ENCODE results near the gene TMEM131L.
A peak's percentile ranks its signal among the peaks of the same experiment; 100 is the strongest.
"Not testable (repeated sequence)": the region's sequence is repeated elsewhere in the genome, so short reads cannot be mapped to it uniquely, and the experiment has no call there.

The TMEM131L gene

DNA sequence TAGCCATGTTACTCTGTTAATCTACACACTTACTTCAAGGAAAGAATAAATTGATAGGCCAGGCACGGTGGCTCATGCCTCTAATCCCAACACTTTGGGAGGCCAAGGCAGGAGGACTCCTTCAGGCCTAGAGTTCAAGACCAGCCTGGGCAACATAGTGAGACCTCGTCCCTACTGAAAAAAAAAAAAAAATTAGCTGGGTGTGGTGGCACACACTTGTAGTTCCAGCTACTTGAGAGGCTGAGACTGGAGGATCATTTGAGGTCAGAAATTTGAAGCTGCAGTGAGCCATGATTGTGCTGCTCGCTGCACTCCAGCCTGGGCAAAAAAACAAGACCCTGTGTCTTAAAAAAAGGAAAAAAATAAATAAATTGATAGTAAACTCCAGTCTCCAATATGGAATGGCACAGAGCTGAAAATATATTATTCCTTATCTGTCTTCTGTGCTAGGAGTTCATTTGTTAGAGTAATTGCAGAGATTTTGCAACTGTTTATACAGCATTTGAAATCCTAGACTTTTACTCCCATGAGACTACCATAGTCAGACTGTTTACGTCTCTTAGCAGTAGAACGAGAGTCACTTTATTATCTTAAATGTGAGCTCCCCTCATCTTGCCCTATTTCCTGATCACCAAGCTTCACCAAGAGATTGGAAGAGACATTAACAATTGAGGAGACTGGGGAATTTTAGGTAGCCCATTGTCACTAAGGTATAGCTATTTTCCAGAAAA, 18.8 kb upstream of the TMEM131L start:
- DNase-seq = peak; percentile 62

GRCh38 chr4:153448003-153448731, 18.0 kb upstream of the TMEM131L start:
- DNase-seq = peak; percentile 46

DNA sequence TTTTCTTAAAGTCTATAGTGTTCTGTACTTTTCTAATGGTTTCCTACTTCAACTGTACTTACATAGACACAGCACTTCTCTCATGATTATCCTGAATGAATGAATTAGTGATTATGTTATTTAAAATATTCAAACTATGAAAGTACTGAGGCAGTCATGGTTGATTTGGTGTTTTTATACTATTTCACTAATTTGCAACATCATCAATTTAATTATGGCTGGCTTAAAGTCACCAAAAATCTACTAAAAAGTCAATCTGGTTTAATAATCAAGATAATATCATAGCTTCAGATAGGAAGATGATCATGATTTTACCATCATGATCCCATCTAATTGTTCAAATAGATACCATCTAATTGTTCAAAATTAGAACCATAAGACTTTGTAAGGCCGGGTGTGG, 16.8 kb upstream of the TMEM131L start:
- DNase-seq = no peak

GRCh38 chr4:153450544-153450917, 15.6 kb upstream of the TMEM131L start:
- no peak for DNase-seq

- not testable (repeated sequence) for DNase-seq
These were observed 15.0 kb upstream of the TMEM131L start for GRCh38 chr4:153451145-153451544.

DNA sequence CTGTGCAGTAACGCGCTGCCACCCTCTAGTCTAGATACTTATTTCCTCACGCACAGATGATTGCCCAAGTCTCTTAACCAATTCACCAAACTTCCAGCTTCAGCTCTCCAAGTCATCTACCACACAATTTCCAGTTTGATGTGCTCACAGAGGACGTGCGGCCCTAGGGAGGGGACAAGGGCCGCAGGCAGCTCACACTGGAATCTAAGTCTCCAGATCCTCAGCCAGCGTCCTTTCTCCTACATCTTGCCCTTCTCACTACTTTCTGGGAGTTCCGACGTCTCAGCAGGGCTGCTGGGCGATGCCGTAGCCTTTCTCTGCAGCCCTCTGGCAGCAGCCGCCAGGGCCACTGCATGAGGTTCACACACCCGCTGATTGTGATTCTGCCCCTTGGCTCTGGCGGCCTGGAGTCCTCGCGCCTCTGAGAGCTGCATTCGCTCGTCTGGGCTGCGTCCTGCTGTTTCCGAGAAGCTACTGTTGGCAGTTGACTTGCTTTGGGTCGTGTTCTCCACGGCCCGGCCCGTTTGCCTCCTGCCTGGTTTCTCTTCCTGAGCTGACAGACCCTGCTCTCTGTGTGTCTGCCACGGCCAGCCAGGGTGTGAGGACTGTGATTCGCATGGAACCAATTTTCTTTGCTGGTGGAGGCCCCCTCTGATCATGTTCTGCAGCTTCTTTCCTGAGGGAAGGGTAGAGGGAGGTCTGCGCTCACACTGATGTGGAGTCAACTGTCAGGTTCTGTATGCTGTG, 14.1 kb upstream of the TMEM131L start:
- no peak for DNase-seq

DNA sequence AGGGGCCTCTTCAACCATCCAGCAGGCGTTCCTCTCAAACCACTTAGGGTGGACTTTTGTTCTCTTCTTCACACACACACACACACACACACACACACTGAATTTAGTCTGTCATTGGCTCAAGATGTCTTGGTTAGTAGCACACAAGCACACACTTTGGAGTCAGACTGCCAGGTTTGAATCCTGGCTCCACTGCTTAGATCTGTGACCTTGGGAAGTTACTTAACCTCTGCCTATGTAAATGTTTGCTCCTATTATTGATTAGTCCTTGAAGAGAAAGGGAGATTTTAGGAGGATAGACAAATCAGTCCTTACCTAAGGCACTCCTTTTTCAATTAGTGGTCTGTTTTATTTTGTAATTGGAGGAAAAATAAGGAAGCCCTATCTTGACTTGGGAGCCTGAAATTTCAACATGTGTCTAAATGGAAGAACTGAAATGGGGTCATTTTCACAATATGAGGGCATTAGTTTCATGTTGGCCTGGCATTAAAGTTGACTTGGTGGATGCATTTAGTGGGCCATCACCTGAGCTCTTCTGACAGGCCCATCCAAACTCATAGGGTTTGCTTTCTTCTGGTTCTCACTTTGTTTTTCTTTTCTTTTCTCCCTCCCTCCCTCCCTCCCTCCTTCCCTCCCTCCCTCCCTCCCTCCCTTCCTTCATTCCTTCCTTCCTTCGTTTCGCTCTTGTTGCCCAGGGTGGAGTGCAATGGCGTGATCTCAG, 13.3 kb upstream of the TMEM131L start:
- no peak for DNase-seq

DNA sequence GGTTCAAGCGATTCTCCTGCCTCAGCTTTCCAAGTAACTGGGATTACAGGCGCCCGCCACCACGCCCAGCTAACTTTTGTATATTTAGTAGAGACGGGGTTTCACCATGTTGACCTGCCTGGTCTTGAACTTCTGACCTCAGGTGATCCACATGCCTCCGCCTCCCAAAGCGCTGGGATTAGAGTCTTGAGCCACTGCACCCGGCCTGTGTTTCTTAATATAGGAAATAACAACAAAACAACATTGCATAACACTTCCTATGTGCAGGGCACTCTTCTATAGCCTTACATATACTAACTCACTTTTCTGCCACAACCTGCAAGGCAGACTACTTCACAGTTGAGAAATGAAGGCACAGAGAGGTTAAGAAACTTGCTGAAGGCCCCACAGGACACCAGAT, 12.8 kb upstream of the TMEM131L start:
- DNase-seq = no peak

GRCh38 chr4:153458969-153459368, 7.2 kb upstream of the TMEM131L start:
- no peak for DNase-seq

DNA sequence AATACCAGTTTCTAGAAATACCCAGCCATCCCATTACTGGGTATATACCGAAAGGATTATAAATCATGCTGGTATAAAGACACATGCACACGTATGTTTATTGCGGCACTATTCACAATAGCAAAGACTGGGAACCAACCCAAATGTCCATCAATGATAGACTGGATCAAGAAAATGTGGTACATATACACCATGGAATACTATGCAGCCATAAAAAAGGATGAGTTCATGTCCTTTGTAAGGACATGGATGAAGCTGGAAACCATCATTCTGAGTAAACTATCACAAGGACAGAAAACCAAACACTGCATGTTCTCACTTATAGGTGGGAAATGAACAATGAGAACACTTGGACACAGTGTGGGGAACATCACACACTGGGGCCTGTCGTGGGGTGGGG, 4.6 kb upstream of the TMEM131L start:
- DNase-seq = not testable (repeated sequence)

- DNase-seq = peak; percentile 34
These were observed 2.1 kb upstream of the TMEM131L start for GRCh38 chr4:153464068-153464467.

DNA sequence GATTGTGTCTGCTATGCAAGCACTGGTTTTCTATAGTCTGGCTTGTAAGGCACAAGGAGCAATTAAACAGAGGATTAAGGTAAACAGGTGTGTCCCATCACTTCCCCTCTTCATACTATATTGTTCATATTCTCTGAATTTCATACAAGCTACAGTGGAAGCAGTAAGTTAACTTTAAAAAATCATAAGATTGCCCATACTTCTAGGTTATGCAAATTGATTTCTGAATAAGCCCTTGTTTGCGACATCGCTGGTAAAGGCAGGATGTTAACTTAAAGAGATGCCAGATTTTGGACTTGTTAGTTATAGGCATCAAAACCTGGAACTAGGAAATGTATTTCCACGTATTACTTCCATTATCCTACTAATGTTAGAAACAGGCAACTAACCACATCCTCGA, 1.0 kb upstream of the TMEM131L start:
- no peak for DNase-seq

DNA sequence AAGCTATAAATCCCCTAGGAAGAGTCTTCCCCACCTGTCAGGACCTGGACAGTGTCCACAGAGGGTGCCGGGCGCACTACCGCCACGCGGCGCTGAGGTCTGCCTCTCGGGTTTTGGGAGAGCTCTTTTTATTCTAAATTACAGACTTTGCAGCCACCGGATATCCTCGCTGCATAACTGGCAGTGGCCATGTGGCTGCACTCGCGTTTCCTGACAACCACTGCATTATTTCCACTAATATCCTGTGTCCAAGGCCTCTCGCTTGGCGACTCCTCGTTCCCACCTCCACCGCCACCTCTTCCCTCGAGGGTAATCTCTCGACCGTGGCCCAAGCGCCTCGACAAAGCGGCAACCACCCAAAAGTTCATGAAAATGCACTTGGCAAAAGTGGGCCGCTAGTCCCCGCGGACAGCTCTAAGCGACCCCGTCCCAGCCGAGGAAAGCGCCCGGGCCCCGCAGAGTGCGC, 512 bp upstream of the TMEM131L start:
- peak; percentile 58 for DNase-seq

DNA sequence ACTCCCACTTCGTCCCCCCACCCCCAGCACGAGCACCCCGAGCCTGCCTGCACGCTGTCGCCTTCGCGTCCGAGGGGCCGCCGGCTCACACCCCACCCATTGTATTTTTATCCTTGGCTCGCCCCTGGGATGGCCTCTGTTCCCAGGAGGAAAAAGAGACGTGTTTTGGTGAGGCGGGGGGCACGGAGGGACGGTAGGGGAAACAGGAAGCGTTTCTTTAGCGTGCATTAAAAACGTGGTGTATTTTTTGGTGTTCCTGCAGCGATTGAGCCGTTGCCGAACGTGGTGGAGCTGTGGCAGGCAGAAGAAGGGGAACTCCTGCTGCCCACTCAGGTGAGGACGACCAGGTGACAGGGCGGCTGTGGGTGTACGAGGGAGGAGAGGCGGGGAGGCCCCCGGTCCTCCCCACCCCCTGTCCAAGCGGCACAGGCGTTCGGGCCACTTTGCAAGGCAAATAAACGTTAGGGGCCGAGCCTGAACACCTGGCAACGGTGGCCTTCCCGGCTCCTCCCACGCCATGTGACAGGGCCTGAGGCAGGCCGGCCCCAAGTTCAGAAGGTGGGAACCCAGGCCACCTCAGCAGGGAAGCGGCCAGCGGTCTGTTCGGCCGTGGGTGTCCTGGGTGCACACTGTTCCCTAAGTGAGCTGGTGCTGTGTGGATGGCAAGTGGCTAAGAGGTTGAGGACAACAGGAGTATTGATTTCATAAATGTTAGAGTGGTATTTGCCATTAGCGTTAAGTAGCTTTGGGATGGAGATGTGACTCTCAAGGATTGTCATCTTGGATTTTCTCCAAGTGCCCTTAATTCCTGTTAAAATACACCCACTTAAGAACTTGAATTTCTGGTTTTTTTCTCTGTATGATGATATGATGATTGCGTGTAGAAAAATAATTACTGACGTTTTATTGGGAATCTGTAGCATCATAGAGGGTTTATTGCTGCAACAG, 1.1 kb downstream of the TMEM131L start:
- DNase-seq = no peak

DNA sequence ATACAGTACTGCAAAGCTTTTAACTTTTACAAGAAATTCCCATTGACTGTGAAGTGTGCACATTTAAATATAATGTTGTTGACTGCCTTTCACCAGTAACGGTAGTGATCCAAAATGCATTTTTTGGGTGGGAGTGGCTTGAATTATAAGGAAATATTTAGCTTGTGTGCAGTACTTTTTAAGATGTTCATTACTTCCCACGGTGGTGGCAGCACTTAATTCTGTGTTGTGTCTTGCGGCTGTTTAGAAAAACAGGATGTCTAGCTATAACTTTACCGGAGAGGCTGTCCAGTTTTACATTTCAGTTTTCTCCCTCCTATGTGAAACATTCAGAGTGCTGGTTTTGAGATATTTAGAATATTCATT, 1.7 kb downstream of the TMEM131L start:
- DNase-seq = peak; percentile 38

DNA sequence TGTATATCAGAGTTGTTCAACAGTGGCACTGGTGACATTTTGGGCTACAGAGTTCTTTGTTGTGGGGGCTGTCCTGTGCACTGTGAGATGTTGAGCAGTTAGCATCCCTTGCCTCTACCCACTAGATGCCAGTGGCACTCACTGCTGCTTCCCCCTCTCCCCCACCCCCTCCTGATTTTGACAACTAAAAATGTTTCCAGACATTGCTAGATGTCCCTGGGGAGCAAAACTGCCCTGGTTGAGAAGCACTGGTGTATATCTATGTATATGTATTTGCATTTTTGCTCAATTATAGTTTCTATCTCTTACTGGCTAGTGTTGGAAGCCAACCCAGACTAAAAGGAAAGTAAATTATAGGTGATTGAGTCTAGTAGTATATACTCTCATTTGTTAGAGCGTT, 2.4 kb downstream of the TMEM131L start:
- DNase-seq = peak; percentile 59

DNA sequence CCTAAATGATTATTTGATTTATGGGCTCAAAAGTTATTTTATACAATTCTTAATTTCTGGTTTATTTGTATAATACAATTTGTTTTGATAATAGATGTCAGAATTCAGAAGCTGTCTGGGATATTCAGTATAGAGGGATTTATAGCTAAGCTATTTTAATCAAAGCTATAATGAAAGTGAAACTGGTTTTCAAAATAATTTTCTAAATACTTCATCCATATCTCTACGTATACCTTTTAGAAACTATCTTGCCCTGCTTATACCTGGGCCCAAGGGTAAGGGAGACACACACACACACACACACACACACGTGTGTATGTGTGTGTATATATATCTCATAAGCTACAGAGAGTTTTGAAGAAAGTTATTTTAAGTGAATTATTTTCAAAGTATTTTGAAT, 2.9 kb downstream of the TMEM131L start:
- DNase-seq = no peak

DNA sequence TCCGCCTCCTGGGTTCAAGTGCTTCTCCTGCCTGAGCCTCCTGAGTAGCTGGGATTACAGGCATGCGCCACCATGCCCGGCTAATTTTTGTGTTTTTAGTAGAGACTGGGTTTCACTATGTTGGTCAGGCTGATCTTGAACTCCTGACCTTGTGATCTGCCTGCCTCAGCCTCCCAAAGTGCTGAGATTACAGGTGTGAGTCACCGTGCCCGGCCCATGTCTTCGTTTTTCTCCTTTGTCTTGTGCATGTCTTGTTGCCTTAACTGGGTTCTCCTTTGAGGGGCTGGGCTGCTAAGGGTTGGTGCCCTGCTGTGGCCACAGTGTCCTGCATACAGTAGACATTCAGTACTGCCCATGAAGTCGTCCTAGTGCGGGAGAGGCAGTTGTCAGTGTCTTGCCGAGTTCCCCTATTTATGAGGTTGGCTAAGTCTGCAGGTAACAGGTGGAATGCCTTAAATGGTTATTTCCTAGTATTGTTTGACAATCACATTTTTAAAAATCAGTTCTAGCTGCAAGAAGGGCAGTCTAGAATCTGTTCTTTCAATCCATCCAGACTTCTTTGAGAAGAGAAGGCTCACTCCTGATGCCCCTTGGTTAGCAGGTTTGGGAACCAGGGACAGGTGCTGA, 5.0 kb downstream of the TMEM131L start:
- not testable (repeated sequence) for DNase-seq

DNA sequence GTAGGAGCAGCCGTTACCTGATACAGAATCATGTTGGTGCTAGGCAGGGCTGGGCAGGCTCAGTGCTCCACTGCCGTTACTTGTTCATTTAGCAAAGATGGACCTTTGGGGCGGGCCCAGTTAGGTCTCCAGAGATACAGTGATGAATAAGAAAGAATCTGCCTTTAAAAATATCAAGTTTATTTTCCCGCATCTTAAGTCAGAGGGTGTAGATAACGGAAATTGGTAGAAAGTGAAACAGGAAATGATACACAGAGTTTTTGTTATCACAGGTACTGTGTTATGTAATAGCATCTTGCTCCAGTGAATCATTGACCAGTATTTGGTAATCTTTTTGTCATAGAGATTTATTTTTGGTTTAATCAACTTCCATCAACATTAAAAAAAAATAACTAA, 5.5 kb downstream of the TMEM131L start:
- no peak for DNase-seq

DNA sequence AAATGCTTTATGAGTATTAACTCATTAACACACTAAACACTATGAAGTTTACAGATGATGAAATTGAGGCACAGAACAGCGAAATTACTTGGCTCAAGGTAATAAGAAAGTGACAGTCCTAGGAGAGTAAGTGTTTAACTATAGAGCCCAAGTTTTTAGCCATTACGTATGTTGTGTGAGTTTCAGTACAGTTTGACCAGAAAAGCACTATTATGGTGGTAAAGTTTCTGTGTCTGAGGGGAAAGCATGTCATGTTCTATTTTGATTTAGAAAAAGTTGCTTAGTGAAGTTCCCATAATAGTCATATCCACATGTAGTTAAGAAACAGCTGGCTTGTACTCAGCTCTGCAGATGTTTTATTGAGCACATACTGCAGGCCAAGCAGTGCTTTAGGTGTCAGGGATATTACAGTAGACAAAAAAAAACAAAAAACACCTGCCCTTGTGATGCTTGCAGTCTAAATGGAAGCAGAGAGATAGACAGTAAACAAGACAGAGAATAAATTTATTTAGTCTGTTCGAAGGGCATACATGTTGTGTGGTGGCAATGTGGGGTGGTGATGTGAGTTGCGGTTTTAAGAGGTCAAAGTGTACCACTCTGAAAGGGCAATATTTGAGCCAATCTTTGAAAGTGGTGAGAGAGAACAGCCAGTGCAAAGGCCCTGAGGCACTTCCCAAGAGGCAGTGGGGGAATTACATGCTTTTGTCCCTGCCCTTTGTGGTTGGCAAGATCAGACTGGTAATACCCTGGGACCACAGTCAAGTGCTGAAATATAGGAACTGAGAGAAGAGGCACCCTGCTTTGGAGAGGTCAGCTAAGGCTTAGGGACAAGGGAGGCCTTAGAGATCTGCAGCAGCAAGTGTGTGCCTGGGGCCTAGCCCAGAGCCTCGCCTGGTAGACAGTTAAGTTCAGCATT, 6.2 kb downstream of the TMEM131L start:
- no peak for DNase-seq
